Keratinocyte (primary cell): ENCODE results near the gene OAF. TPM values are rescaled to one million over a fixed set of nuclear protein-coding genes. Genes with fewer than 3 reads are reported as not detected.

Source experiments
- DNase-seq: peaks from one replicate; pipeline ENCODE4 v3.0.0-alpha.2; 2011; ENCODE audit warnings: low read depth, missing footprints, low spot score
- FAIRE-seq: peaks from 2 replicates; lab custom pipeline; 2011; peaks lifted over from hg19 to GRCh38; lab: Jason Lieb, UNC
- H2AFZ ChIP-seq: 2 replicates; pipeline ENCODE4 v1.6.0; 2012; ENCODE audit warnings: low read length, control low read depth, inconsistent platforms; ENCODE audit not compliant: control insufficient read depth
- H3K27ac ChIP-seq: 2 replicates; pipeline ENCODE4 v1.5.1; 2011; ENCODE audit warnings: low read length; ENCODE audit not compliant: control insufficient read depth, insufficient read depth
- H3K27me3 ChIP-seq: 3 replicates; pipeline ENCODE4 v1.6.0; 2011; ENCODE audit warnings: low read length; ENCODE audit not compliant: control insufficient read depth, insufficient read depth; ENCODE audit errors: extremely low read depth
- H3K36me3 ChIP-seq, 2 experiments: 2 replicates in 1 of 2; 3 replicates in 1 of 2; pipeline ENCODE4 v1.5.1; 2011; ENCODE audit warnings: low read length in 2 of 2, mild to moderate bottlenecking in 1 of 2; ENCODE audit not compliant: control insufficient read depth in 2 of 2, insufficient read depth in 2 of 2; ENCODE audit errors: extremely low read depth in 1 of 2
- H3K4me1 ChIP-seq: 3 replicates; pipeline ENCODE4 v1.5.1; 2011; ENCODE audit warnings: low read length; ENCODE audit not compliant: control insufficient read depth, insufficient read depth; ENCODE audit errors: extremely low read depth
- H3K4me2 ChIP-seq: 3 replicates; pipeline ENCODE4 v1.6.0; 2011; ENCODE audit warnings: low read depth, low read length; ENCODE audit not compliant: control insufficient read depth, insufficient read depth; ENCODE audit errors: extremely low read depth
- H3K4me3 ChIP-seq, 3 experiments: fragments of 200-600 bp in 1 of 3; sonication (generic) in 1 of 3; 2 replicates in 2 of 3; 3 replicates in 1 of 3; pipeline ENCODE4 v1.5.1; 2011 to 2016; ENCODE audit warnings: low read length in 3 of 3, mild to moderate bottlenecking in 3 of 3, control low read depth in 2 of 3, inconsistent platforms in 1 of 3, low read depth in 1 of 3, mixed read lengths in 1 of 3, mixed run types in 1 of 3, moderate library complexity in 1 of 3; ENCODE audit not compliant: control insufficient read depth in 2 of 3, insufficient read depth in 2 of 3; ENCODE audit errors: extremely low read depth in 1 of 3
- H3K79me2 ChIP-seq: 2 replicates; pipeline ENCODE4 v1.6.0; 2012; ENCODE audit warnings: low read length; ENCODE audit not compliant: control insufficient read depth, insufficient read depth
- H3K9ac ChIP-seq: 3 replicates; pipeline ENCODE4 v1.6.0; 2011; ENCODE audit warnings: low read length; ENCODE audit not compliant: control insufficient read depth, insufficient read depth; ENCODE audit errors: extremely low read depth
- H3K9me1 ChIP-seq: 3 replicates; pipeline ENCODE4 v1.6.0; 2011; ENCODE audit warnings: low read length; ENCODE audit not compliant: control insufficient read depth, insufficient read depth; ENCODE audit errors: extremely low read depth
- H3K9me3 ChIP-seq: 2 replicates; pipeline ENCODE4 v1.5.1; 2012; ENCODE audit warnings: low read depth, low read length; ENCODE audit not compliant: control insufficient read depth
- H4K20me1 ChIP-seq: 3 replicates; pipeline ENCODE4 v1.6.0; 2011; ENCODE audit warnings: low read length; ENCODE audit not compliant: control insufficient read depth, insufficient read depth; ENCODE audit errors: extremely low read depth
- EZH2 ChIP-seq: IDR thresholded peaks from one replicate; pipeline ENCODE4 v1.6.1; 2012; ENCODE audit warnings: inconsistent platforms, mild to moderate bottlenecking, low read length, moderate library complexity
- dilution Hi-C: fragments of 300-500 bp; cut with MboI; formaldehyde crosslinking; loops from one replicate; pipeline ENCODE4 v1.7.0; 2020; ENCODE audit warnings: low sequenced_read_pairs; ENCODE audit not compliant: extremely low pct_ligation_motif_present
- polyA plus RNA-seq, 5 experiments: library from polyadenylated mRNA; depleted of rRNA in 3 of 5; stranded (reverse) in 3 of 5; stranded (forward) in 1 of 5; unstranded in 1 of 5; fragments of >200 nt; gene quantifications; 1 replicate in 1 of 5; 2 replicates in 3 of 5; 3 replicates in 1 of 5; pipeline versions ENCODE4 v1.2.1 to v1.2.3, GENCODE V29; 2011 to 2012; ENCODE audit warnings: missing spikeins in 2 of 5, low read depth in 1 of 5, low replicate concordance in 1 of 5
- TF ChIP-seq, protein P1 (sequence below), 3 experiments: IDR thresholded peaks in 1 of 3; conservative IDR thresholded peaks in 1 of 3; optimal IDR thresholded peaks in 1 of 3; 2 replicates in 2 of 3; 3 replicates in 1 of 3; pipeline versions ENCODE3 to v1.5.1; 2011; ENCODE audit warnings: low read length in 3 of 3, mild to moderate bottlenecking in 3 of 3, moderate library complexity in 2 of 3, control low read depth in 1 of 3, inconsistent platforms in 1 of 3; ENCODE audit not compliant: insufficient read depth in 2 of 3; ENCODE audit errors: extremely low read depth in 1 of 3

Gene OAF
- polyA plus RNA-seq, 1 donor (not counting 4 experiments of a cell fraction or from before 2014, with no cell fraction given): 11.2 TPM

DNA sequence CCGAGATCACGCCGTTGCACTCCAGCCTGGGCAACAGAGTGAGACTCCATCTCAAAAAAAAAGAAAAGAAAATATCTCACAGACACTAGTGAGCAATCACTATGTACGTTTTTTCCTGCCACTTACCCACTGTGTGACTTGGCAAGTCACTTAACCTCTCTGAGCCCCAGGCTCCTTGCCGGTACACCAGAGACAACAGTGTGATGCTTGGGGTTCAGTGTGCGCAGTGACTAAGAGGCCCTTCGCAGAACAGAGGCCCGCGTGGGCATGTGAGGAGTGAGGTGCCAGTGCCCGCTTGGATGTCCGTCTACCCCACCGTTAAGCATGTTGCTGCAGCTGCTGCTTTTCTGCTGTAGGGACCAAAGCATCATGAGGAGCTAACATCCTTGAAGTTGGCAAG, 6.7 kb downstream of the OAF start:
- no peak for FAIRE-seq
- TF ChIP-seq EZH2: no peak
- TF ChIP-seq, protein P1, sequence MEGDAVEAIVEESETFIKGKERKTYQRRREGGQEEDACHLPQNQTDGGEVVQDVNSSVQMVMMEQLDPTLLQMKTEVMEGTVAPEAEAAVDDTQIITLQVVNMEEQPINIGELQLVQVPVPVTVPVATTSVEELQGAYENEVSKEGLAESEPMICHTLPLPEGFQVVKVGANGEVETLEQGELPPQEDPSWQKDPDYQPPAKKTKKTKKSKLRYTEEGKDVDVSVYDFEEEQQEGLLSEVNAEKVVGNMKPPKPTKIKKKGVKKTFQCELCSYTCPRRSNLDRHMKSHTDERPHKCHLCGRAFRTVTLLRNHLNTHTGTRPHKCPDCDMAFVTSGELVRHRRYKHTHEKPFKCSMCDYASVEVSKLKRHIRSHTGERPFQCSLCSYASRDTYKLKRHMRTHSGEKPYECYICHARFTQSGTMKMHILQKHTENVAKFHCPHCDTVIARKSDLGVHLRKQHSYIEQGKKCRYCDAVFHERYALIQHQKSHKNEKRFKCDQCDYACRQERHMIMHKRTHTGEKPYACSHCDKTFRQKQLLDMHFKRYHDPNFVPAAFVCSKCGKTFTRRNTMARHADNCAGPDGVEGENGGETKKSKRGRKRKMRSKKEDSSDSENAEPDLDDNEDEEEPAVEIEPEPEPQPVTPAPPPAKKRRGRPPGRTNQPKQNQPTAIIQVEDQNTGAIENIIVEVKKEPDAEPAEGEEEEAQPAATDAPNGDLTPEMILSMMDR (optimal IDR thresholded peaks at IDR 0.05 in 1 of 3, IDR thresholded peaks at IDR 0.05 in 1 of 3, conservative IDR thresholded peaks at IDR 0.05 in 1 of 3; ENCODE audit: extremely low read depth in 1 of 3, insufficient read depth in 2 of 3, low read length in 3 of 3): no peak
- Histone ChIP-seq H3K9me3 (no peaks in the 10 kb centered on the region), H3K4me3 (no peak overlapping the region), H3K27ac (no peak overlapping the region), H3K79me2 (no peaks in the 10 kb centered on the region), H3K9ac (no peak overlapping the region), H3K27me3 (no peaks in the 10 kb centered on the region), H3K36me3 (peaks cover 0 to 4% of the 10 kb centered on the region in 2 experiments), H2AFZ (no peak overlapping the region), H3K9me1 (no peaks in the 10 kb centered on the region), H4K20me1 (peaks cover 2% of the 10 kb centered on the region), H3K4me2 (no peak overlapping the region), H3K4me1 (peaks cover 4% of the 10 kb centered on the region)
- no peak for DNase-seq
- dilution Hi-C loops: no loop called here

DNA sequence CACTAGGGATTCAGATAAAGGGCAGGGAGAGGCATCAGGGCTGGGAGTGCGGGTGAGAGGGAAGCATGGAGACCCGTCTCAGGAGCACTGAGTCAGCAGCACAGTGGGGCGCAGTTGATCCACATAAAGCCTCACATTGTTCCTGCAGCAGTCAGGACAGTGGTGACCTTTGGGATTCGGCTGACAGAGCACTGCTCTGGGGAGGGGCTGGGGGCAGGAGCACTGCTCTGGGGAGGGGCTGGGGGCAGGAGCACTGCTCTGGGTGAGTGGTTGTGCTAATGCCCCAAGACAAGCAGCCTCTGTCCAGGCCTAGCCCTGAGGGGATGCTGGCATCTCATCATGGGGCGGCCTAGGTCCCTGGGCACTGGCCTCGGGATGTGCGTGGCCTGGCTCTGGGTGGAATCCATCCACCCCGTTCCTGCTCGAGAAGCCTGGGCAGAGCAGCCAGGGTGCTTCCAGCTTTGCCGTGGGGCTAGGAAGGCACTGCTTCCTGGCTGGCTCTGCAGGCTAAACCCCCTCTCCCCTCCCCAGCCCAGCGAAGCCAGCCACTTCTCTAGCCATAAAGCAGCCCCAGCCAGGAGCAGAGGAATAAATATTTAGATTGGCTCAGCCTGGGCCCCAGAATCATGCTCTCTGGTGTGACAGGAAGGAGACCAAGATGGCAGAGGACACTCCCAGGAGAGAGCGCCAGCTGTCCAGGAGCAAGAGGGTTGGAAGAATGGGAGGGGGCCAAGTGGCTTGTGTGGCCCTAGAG, 7.3 kb downstream of the OAF start:
- Histone ChIP-seq H3K27me3 (no peaks in the 10 kb centered on the region), H3K4me1 (peaks cover under 1% of the 10 kb centered on the region), H3K27ac (no peak overlapping the region), H3K9me3 (no peaks in the 10 kb centered on the region), H2AFZ (no peak overlapping the region), H3K9me1 (no peaks in the 10 kb centered on the region), H3K9ac (no peak overlapping the region), H4K20me1 (peaks cover 2% of the 10 kb centered on the region), H3K4me2 (no peak overlapping the region), H3K79me2 (no peaks in the 10 kb centered on the region), H3K36me3 (peaks cover 0 to 4% of the 10 kb centered on the region in 2 experiments), H3K4me3 (no peak overlapping the region)
- FAIRE-seq (no peak), DNase-seq (no peak)
- TF ChIP-seq, protein P1 (optimal IDR thresholded peaks at IDR 0.05 in 1 of 3, IDR thresholded peaks at IDR 0.05 in 1 of 3, conservative IDR thresholded peaks at IDR 0.05 in 1 of 3; ENCODE audit: extremely low read depth in 1 of 3, insufficient read depth in 2 of 3, low read length in 3 of 3): no peak
- TF ChIP-seq EZH2: no peak
- dilution Hi-C loops: no loop called here
